HG03442 (cell line): ENCODE results near the gene GSG1L2.

Experiments
- ATAC-seq: cut with Tn5 transposase; IDR thresholded peaks from one replicate; pipeline ENCODE4 v1.9.1; 2021; ENCODE audit warnings: mild to moderate bottlenecking, moderate library complexity; ENCODE audit not compliant: unreplicated experiment

Gene GSG1L2

DNA sequence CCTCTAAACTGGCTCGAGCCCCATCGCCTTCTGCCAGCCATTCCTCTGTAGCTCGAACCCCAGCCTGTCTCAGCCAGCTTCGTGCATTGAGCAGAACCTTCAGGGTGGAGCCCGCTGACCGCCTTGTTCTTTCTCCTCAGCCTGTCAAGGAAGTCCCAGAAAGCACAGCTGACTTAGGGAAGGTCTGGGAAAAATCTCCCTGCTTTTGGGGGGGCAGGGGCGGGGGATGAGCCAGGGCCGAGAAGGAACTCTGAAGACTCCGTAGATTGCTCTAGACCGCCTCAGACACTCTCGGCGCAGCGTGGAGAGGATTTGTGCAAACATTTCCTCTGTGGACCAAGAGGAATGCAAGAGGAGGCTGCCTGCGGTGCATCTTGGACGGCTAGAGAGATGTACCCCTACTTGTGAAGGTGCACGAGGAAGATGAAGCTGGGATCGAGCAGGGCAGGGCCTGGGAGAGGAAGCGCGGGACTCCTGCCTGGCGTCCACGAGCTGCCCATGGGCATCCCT, 3.8 kb upstream of the GSG1L2 start, which contains the start of gene GLP2R:
GLP2R (plus strand) TSS at position 284 of the 510 bp plus-strand sequence; CDS start at position 424, 140 bp downstream.
- no peak for ATAC-seq

- ATAC-seq: no peak
Observed at GRCh38 chr17:9824797-9825338, 3.0 kb upstream of the GSG1L2 start.

DNA sequence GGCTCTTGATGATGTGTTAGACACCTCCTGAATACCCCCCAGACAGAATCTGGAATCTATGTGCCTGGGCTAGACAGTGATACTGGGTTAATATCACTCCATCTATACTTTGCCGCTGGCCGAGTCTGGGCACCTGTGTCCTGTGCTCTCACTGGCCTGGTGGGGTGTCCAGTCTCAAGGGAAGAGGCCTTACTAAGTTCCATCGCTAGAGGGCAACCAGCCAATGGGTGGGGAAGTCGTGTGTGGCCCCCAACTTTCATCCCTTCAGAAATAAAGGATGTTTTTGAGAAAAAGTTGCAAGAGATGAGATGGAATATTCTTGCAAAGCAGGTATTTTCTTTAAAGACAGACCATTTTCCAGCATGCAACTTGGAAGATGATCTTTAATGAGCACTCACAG, 2.2 kb upstream of the GSG1L2 start:
- ATAC-seq: no peak

DNA sequence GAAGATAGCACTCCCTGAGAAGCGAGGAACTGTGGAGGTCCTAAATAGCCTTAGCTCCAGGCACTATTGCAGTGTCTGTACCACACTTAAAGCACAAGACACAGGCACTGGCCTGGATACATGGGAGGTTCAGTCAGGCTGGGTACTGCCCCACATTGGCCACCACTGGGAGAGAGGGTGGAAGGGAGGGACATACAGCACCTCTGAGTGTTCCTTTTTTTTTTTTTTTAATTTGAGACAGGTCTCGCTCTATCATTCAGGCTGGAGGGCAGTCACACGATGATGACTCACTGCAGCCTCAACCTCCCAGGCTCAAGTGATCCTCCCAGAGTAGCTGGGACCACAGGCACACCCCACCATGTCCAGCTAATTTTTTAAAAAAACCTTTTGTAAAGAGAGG, 1.4 kb downstream of the GSG1L2 start:
- ATAC-seq: no peak

DNA sequence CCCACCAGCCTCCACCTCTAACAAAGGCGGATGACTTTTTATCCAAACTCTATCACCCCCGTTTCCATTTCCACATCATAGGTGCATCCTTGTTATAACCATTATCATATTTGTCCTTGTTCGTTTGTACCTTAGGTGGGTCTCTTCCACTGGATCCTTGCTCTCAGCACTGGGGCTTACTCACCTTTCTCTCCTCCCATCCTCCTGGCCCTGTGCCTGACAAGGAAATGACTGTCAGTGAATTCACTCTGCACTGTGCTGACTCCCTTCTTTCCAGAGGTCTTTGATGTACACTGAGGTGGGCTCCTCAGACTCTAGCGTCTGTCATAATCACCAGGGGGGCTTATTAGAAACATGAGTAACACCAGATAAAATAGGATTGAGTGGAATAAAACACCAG, 3.1 kb downstream of the GSG1L2 start:
- ATAC-seq: no peak

DNA sequence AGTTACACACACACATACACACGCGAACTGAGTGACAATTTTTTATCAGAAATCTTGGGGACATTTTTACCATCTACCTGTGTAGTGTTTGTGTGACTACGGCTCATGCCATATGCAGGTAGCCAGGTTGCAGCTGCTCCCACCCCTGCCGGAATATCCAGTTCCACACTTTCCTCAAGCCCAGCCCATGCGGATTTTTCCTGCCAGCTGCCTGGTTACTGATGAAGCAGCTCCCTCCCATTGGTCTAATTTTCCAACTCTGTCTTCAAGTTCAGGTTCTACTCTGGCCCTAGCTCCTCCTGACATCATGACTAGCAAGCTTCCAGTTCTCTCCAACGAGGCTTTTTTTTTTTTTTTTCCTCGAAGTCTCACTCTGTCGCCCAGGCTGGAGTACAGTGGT, 4.8 kb downstream of the GSG1L2 start:
- ATAC-seq: no peak

DNA sequence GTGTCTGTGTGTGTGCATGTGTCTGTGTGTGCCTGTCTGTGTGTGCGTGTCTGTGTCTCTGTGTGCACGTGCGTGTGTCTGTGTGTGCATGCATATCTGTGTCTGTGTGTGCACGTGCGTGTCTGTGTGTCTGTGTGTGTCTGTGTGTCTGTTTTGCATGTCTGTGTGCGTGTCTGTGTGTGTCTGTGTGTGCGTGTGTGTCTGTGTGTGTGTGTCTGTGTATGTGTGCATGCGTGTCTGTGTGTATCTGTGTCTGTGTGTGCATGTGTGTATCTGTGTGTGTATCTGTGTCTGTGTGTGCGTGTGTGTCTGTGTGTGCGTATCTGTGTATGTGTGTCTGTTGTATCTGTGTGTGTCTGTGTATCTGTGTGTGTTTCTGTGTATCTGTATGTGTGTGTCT, 5.4 kb downstream of the GSG1L2 start:
- ATAC-seq: no peak

DNA sequence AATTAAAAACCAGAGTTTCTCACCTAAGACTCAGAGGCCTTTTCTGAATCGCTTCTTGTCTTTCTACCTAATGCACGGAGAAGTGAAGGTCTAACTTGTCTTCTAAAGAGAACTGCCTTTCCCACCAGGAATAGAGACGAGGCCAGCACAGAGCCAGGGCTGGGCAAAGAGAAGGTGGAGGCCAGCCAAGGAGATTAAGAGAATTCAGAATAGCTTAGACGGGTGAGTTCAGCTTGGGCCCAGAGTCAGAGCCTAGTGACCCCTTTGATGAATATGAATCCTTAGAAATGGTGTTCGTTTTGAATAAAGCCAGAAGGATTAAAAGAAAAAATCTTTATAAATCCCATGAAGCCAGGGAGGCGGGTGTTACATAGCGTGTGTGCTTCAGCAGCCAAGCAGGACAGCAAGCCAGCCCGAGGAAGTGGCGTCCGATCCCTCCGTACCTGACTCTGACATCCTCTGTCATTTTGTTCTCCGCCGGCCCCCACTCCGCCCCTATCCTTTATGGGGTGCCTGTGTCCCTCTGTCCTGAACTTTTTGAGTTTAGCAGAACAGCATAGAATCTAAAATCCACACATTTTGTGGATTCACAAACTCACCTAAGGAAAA, 7.4 kb downstream of the GSG1L2 start:
- ATAC-seq: no peak

DNA sequence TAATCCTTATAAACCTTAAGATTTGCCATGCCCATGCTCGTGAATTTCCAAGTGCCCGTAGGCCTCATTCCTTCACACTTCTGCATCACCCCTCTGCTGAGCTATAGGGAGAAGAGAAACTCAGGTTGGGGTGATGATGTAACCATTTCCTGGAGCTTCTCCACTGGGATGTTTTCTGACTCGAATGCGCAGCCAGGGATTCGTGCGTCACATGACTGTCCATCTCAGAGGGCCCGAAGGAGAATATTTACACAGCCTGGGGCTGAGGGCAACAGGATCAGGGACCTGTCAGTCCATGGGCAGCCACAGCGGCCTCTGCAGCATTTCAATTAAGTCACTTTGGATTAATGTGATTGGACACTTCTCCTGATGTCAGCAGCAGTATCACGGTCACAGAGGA, 8.7 kb downstream of the GSG1L2 start:
- ATAC-seq: no peak

- no peak for ATAC-seq
Observed at GRCh38 chr17:9811537-9811936, 10.3 kb downstream of the GSG1L2 start.

DNA sequence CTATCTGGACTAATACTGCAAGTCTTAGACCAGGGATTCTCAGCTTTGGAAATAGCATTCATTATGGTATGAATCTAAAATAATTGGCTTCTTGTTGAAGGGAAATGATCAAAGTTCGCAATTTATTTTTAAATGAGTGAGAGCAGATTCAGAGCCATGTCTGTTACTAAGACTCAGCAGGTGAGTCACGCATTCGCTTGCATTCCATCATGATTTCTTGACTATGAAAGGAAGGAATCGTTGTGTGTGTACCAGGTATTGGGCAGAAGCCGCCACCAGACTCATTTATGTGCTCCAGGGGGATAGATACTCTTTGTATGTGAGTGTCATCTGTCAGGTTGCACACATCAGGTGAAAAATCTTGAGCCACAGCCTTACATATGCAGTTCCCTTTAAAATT, 10.8 kb downstream of the GSG1L2 start:
- no peak for ATAC-seq

DNA sequence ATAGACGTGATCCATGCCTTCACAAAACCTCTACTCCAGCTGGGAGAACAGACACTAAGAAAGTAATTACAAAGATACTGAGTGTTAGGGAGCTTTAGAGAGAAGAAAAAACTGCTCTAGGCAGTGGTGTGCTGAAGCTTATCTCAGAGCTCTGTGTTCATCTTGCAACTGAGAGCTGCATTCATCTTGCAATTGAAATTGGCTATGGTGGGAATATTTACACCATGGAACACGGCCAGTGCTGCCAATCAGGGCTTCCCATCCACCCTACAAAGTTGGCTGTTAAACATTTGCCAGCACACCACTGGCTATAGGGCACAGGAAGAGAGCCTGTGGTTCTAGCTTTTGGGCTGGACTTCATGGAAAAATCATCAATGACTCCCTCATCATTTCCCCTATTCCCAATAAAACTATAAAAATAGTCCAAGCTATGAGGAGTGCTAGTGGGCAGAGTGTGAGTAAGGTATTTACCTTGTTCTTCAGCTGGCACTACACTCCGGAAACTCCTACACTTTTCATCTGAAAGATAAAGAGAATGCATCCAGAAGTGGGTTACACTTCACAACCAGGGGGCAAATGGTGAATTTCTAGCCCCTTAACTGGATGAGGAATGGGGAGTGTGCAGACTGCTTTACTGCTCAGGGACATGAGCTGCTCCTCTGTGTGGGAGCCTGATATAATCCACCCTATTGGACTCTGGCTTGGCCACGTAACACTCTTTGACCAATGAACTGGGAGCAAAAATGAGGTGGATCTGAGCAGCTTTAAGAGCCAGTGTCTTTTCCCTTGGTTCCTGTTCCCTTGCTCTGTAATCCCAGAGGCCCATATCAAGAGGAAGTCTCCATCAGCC, 11.6 kb downstream of the GSG1L2 start:
- ATAC-seq: no peak

- ATAC-seq: no peak
Observed at GRCh38 chr17:9809409-9809808, 12.5 kb downstream of the GSG1L2 start.

DNA sequence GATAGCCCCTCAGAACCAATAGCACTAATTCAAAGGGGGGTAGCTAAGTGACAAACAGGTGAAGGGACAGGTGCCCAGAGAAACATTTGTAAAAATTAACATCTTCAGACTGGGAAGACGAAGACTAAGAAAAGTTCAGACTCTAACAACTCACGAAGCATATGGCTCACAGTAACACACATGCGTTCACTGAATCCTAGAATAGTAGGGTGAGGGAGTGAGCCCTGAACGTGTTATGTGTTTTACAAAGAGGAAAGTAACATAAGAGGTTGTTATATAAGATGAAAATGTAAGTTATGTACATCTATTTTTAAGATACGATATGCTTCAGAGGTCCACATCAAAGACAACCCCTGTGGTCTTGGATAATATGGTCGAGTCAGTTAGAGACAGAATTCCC, 15.2 kb downstream of the GSG1L2 start:
- no peak for ATAC-seq

DNA sequence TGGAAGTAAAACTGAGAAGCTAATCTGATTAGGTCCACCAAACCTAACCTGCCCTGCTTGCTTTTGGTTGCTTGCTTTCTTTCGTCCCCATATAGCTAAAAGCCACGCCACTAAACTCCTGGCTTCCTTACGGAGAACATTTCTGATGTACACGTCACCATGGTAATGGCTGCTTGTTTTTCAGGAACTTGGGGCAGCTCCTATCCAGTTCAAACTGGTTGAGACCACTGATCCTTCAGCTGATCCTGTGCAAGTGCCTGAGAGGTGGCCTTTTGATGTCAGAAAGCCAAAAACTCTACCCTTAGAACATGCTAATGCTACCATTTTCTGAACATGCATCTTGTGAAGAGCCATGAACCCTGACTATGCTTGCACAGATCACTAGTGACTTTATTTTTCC, 16.1 kb downstream of the GSG1L2 start:
- ATAC-seq: no peak

DNA sequence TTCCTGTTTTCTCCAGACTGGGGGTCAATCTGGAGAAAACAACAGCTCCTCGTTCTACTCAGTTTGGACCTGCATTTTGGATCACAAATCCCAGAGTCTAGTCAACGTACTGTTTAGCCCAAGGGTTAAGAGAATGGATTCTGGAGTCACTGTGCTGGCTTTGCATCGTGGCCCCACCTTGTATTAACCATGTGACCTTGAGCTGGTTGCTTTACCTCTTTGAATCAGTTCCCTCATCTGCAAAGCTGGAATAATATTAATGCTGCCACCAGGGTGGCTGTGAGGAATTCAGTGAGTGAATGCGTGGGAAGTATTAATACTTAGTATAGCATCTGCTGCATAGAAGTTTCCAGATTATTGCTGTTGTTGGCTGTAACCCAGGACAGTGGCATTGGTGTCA, 19.2 kb downstream of the GSG1L2 start:
- no peak for ATAC-seq

- ATAC-seq: no peak
Observed at GRCh38 chr17:9802294-9802693, 19.6 kb downstream of the GSG1L2 start.

DNA sequence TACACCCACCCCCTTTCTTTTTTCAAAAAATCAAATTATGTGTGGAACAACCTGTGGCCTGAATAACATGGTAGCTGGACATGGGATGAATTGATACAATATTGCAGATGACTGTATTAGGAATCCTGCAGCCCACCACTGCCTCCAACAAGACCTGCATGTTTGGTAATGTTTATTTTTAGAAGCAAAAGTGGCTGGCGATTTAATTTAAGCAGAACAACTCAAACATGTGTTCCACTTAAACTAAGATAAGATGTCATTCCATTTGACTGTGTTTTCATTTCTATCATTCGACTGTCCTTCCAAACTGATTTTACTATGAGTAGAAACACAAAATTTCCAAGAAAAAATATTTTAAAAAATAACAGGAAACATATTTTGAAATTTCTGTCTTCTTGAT, 20.4 kb downstream of the GSG1L2 start:
- no peak for ATAC-seq

- no peak for ATAC-seq
Observed at GRCh38 chr17:9798724-9799123, 23.2 kb downstream of the GSG1L2 start.

GRCh38 chr17:9798008-9798407, 23.9 kb downstream of the GSG1L2 start:
- no peak for ATAC-seq

GRCh38 chr17:9792181-9792840, 29.6 kb downstream of the GSG1L2 start:
- no peak for ATAC-seq
